ENCODE data around the gene DOP1A. TPM values are rescaled to one million over a fixed set of nuclear protein-coding genes. Genes with fewer than 3 reads are reported as not detected.

Gene DOP1A
- total RNA-seq, 1 donor from 2014 or later = 61.9 TPM

GRCh38 chr6:83098589-83098988 is 31.1 kb downstream of the DOP1A start:
- no peak overlapping the region for H3K9ac ChIP-seq

GRCh38 chr6:83108378-83108777 is 40.9 kb downstream of the DOP1A start:
- H3F3A ChIP-seq (ENCODE audit: low read depth) = no peaks in the 10 kb centered on the region
- no peaks in the 10 kb centered on the region for H4K20me1 ChIP-seq (ENCODE audit: low read depth)
- no peaks in the 10 kb centered on the region for H3K9me3 ChIP-seq (ENCODE audit: low read depth)
- Mint-ChIP-seq H3K36me3 (peaks cover 16% of the 10 kb centered on the region), H3K9me3 (no peaks in the 10 kb centered on the region), H3K4me1 (no peaks in the 10 kb centered on the region), H3K4me3 (no peak overlapping the region), H3K27ac (no peak overlapping the region), H3K27me3 (ENCODE audit: insufficient read depth, low read depth) (no peaks in the 10 kb centered on the region)
- no peak overlapping the region for H3K27ac ChIP-seq
- H3K4me1 ChIP-seq = no peaks in the 10 kb centered on the region
- no peak overlapping the region for H2AFZ ChIP-seq (replicated peaks)
- H3K79me2 ChIP-seq (ENCODE audit: low read depth) = no peaks in the 10 kb centered on the region
- no peak overlapping the region for H3K4me3 ChIP-seq
- no peaks in the 10 kb centered on the region for H3K27me3 ChIP-seq
- no peak for DNase-seq (ENCODE audit: low spot score)
- H3K36me3 ChIP-seq = peaks cover 11% of the 10 kb centered on the region
- H3K4me2 ChIP-seq = no peak overlapping the region
- no peak overlapping the region for H3K9ac ChIP-seq
- TF ChIP-seq CTCF (IDR thresholded peaks at IDR 0.05) = no peak
- TF ChIP-seq EZH2phosphoT487 (IDR thresholded peaks at IDR 0.05) = no peak
- no peak for TF ChIP-seq EZH2 (IDR thresholded peaks at IDR 0.05)

More at GRCh38 chr6:83098589-83098988, 31.1 kb downstream of the DOP1A start:
- H3K4me3 Mint-ChIP-seq = no peak overlapping the region
- peaks cover 11% of the 10 kb centered on the region for H3K36me3 Mint-ChIP-seq
- no peaks in the 10 kb centered on the region for H3K27me3 Mint-ChIP-seq (ENCODE audit: insufficient read depth, low read depth)
- Histone ChIP-seq H3K27me3 (no peaks in the 10 kb centered on the region), H3F3A (ENCODE audit: low read depth) (no peaks in the 10 kb centered on the region), H3K79me2 (ENCODE audit: low read depth) (peaks cover 13% of the 10 kb centered on the region), H3K36me3 (peaks cover 9% of the 10 kb centered on the region), H3K27ac (no peak overlapping the region), H3K4me1 (no peaks in the 10 kb centered on the region), H2AFZ (replicated peaks) (no peak overlapping the region), H3K9me3 (ENCODE audit: low read depth) (no peaks in the 10 kb centered on the region), H3K4me3 (no peak overlapping the region), H4K20me1 (ENCODE audit: low read depth) (peaks cover 5% of the 10 kb centered on the region), H3K4me2 (no peak overlapping the region)
- H3K9me3 Mint-ChIP-seq = no peaks in the 10 kb centered on the region
- H3K4me1 Mint-ChIP-seq = no peaks in the 10 kb centered on the region
- TF ChIP-seq CTCF (IDR thresholded peaks at IDR 0.05) (no peak), EZH2 (IDR thresholded peaks at IDR 0.05) (no peak)
- DNase-seq (ENCODE audit: low spot score) = no peak
- H3K27ac Mint-ChIP-seq = no peak overlapping the region

- H3K4me1 Mint-ChIP-seq = peaks cover 5% of the 10 kb centered on the region
- H3K27me3 Mint-ChIP-seq (ENCODE audit: insufficient read depth, low read depth) = no peaks in the 10 kb centered on the region
- Histone ChIP-seq H3K36me3 (peaks cover 11% of the 10 kb centered on the region), H3K27ac (no peak overlapping the region), H3K4me2 (no peak overlapping the region), H3K4me1 (no peaks in the 10 kb centered on the region), H3F3A (ENCODE audit: low read depth) (no peaks in the 10 kb centered on the region), H3K79me2 (ENCODE audit: low read depth) (no peaks in the 10 kb centered on the region), H3K9ac (no peak overlapping the region), H2AFZ (replicated peaks) (no peak overlapping the region), H4K20me1 (ENCODE audit: low read depth) (no peaks in the 10 kb centered on the region), H3K27me3 (no peaks in the 10 kb centered on the region), H3K9me3 (ENCODE audit: low read depth) (no peaks in the 10 kb centered on the region), H3K4me3 (no peak overlapping the region)
- no peak overlapping the region for H3K4me3 Mint-ChIP-seq
- H3K27ac Mint-ChIP-seq = no peak overlapping the region
- no peaks in the 10 kb centered on the region for H3K9me3 Mint-ChIP-seq
- H3K36me3 Mint-ChIP-seq = peaks cover 3% of the 10 kb centered on the region
- DNase-seq (ENCODE audit: low spot score) = no peak
- TF ChIP-seq CTCF (IDR thresholded peaks at IDR 0.05) (no peak), EZH2 (IDR thresholded peaks at IDR 0.05) (no peak), EZH2phosphoT487 (IDR thresholded peaks at IDR 0.05) (no peak)
Observed at GRCh38 chr6:83113258-83113657, 45.8 kb downstream of the DOP1A start.
